Measurements from ENCODE around the gene SAPCD1.

DNA sequence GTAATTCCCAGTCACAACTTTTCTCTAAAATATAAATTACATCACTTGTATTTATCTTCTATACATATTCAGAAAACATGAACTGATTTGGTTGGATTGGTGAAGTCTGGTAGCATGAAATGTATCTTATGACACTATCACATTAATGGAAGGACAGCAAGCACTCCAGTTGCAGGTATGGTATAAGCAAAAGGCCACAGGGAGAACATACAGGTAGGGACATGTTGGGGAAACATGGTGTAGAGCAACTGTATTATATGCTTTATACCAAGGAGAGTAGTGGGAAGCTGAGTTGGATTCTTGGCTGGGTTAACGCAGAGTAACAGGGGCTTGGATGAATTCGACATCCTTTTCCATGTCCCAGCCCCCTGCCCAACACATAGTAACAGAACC lies 34.5 kb downstream of the SAPCD1 start:
- no peak for TF ChIP-seq CTCF (IDR thresholded peaks at IDR 0.05; ENCODE audit: insufficient read depth, low read depth, low read length)
- TF ChIP-seq EZH2 (IDR thresholded peaks at IDR 0.05; ENCODE audit: insufficient read depth, low read length): no peak

Data from astrocyte (in vitro differentiated cells and primary cell).